ENCODE measurements around the gene MAFB.

Gene MAFB

DNA sequence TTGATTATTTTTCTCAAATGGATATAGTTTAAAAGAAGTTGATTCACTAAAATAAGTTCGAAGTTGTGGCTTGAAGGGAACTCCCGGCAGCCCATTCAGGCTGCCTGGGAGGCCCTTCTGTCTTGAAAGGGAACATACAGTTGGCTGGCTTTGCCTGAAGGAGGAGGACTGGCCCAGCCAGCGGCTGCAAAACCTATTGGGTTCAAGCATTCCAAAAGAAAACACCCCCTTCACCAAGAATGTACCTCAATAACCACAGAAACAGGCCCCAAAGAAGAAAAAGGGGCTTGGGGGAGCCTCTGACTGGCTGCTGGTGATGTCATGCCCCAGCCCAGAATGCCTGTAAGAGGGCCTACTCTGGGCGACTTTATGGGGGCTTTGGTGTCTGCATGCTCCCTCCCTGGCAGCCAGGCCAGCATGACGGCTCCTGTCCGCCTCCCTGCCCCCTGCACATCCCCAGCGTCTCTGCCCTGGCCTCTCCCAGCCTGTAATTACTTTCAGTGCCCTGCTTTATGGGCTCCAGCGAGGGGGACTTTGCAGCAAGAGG lies 36.5 kb downstream of the MAFB start:
- no peak for DNase-seq

DNA sequence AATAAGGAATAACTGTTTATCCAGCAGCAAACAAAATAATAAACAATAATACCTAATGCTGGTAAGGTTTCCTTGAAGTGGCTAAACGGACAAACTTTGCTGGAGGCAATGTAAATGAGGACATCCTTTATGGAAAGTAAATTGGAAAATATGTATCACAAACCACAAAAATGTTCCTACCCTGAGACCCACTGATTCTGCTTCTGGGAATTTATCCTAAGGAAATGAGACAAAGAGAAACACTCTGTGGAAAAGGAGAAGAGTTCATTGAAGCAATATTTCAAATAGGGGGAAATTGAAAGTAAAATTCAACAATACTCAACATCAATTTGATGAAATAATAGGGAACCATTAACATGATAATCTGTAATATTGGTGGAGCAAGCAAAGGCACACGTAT lies 37.9 kb downstream of the MAFB start:
- DNase-seq = no peak

DNA sequence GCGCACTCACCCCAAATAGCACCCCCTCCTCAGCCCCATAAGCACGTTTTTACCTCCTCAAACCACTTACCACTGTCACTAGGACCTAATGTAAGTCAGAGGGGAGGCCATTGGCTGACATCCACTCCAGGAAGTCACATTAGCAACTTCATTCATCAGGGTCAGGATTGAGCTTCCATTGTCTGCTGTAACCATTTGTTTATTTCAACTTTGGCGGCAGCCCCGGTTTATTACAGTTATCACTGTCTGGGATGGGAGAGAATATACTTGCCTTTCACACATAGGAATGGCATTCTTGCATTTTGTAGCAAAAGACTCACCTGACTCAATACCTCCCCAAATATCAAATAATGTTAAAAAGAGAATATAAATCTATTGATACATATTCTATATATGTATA lies 38.3 kb downstream of the MAFB start:
- DNase-seq = no peak

- DNase-seq = no peak
Measured at GRCh38 chr20:40648210-40649072, 40.6 kb downstream of the MAFB start.

DNA sequence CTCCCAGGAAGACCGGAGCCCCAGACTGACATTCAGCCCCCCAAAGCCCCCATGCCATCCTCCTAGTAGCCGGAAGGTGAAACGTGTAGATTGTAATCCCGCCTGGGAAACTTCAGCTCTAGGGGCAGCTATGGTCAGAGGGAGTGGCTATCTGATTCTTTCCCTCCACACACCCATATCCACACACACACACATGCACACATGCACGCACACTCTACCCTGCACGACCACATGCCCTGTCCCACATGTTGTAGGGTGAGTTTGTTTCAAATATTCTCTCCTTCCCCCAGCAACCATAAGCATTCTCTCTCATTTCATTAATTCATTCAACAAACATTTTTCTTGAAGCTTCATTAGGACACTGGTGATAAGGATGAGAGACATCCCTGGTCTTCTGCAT lies 42.2 kb downstream of the MAFB start:
- DNase-seq = no peak

GRCh38 chr20:40646361-40646760 lies 42.7 kb downstream of the MAFB start:
- no peak for DNase-seq

DNA sequence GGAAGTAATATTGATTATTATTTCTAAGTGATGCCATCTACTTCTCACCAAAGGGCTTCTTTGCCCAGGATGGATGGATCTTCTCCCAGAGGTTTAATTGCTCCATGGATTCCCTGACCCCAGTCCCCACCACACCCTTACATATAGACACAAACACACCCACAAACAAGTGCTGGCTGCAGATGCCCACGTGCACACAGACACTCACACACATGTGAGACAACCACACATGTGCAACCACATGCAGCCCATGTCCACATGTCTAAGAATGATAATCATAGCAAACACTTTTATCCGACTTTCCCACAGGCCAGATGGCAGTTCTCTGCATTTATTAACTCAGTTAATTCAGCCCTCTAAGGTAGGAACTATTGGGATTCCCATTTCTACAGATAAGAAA lies 44.2 kb downstream of the MAFB start:
- no peak for DNase-seq

GRCh38 chr20:40643891-40644290 lies 45.1 kb downstream of the MAFB start:
- DNase-seq = no peak

GRCh38 chr20:40641809-40642208 lies 47.2 kb downstream of the MAFB start:
- no peak for DNase-seq

- DNase-seq = no peak
Measured at GRCh38 chr20:40641202-40641601, 47.8 kb downstream of the MAFB start.

GRCh38 chr20:40640667-40641066 lies 48.4 kb downstream of the MAFB start:
- DNase-seq = no peak

DNA sequence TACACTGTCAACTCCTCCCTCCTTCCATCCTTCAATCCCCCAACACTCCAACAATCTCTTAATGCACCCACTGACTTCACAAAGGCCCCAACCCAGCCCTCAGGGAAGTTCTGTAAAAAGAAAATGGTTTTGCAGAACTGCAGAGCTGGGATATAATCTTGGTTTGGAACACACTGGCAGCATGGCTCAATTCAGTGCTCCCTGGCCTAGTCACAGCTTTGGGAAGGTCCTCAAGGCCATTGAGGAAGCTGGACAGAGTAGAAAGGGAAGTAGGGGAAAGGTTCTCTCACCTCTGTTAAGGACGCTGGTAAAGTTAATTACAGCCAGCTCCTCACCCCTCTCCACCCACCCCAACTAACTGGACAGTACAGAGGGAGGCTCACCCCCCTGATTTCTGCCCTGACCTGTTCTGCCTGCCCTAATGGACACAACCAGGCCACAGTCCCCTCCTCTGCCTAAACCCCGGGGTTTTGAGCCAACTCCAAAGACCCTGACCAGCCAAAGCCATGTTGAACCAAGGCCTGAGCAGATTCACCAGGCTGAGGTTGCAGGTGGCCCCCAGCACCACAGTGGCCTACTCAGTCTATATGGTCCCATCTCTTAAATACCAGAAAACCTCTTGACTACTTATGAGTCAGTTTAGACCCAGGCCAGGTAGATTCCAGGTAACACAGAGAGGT lies 49.2 kb downstream of the MAFB start:
- no peak for DNase-seq

GRCh38 chr20:40639132-40639531 lies 49.9 kb downstream of the MAFB start:
- DNase-seq = no peak

GRCh38 chr20:40638414-40638813 lies 50.6 kb downstream of the MAFB start:
- no peak for DNase-seq

DNA sequence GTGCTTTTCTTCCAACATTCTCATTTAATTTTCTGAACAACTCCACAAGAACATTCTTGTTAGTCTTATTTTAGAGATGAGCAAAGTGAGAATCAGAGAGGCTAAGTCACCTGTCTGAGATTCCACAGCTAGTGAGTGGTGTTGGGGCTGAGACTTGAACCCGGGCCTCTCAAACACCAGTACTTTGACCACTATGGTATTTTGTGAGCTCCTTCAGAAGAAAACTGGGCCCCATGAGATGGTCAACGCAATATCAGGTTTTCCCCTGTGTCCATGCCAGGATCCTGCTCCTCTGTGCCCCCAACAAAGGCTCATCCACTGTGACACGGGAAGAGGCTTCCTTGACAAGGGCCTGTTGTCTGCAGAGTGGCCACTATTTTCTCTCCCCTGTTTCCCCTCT lies 51.9 kb downstream of the MAFB start:
- DNase-seq = no peak

- no peak for DNase-seq
Measured at GRCh38 chr20:40636486-40636885, 52.5 kb downstream of the MAFB start.

- DNase-seq = no peak
Measured at GRCh38 chr20:40635971-40636370, 53.1 kb downstream of the MAFB start.

Data from OCI-M1 (cell line).